DND-41 (cell line): Measurements from ENCODE around the gene PGM1.
A peak's percentile ranks its signal among the peaks of the same experiment; 100 is the strongest.

Experiments used
- ATAC-seq: fragments of 200-7000 bp; cut with Tn5 transposase; 3 replicates; pipeline ENCODE4 v1.9.1; 2021; ENCODE audit warnings: low read depth; ENCODE audit not compliant: insufficient read depth
- DNase-seq: peaks from one replicate; pipeline ENCODE4 v3.0.0-alpha.2; 2020
- H2AFZ ChIP-seq: 2 replicates; pipeline ENCODE4 v1.6.0; 2012; ENCODE audit warnings: low read depth, low read length
- H3K27ac ChIP-seq: 2 replicates; pipeline ENCODE4 v1.5.1; 2012; ENCODE audit warnings: low read length, inconsistent platforms
- H3K27me3 ChIP-seq: fragments of 200-600 bp; sonication (generic); 2 replicates; pipeline ENCODE4 v1.6.0; 2012; ENCODE audit warnings: low read length, mild to moderate bottlenecking, inconsistent platforms; ENCODE audit not compliant: insufficient read depth, poor library complexity
- H3K36me3 ChIP-seq: 2 replicates; pipeline ENCODE4 v1.5.1; 2012; ENCODE audit warnings: low read length, inconsistent platforms; ENCODE audit not compliant: insufficient read depth
- H3K4me1 ChIP-seq: 2 replicates; pipeline ENCODE4 v1.5.1; 2012; ENCODE audit warnings: mild to moderate bottlenecking, low read length; ENCODE audit not compliant: insufficient read depth
- H3K4me2 ChIP-seq: 2 replicates; pipeline ENCODE4 v1.6.0; 2012; ENCODE audit warnings: mild to moderate bottlenecking, moderate library complexity, low read length, inconsistent platforms; ENCODE audit not compliant: insufficient read depth
- H3K4me3 ChIP-seq, 2 experiments: fragments of 200-600 bp in 1 of 2; shearing (Covaris generic) in 1 of 2; 2 replicates each; pipeline ENCODE4 v1.5.1; 2012 to 2016; ENCODE audit warnings: inconsistent platforms in 2 of 2, low read length in 2 of 2, mild to moderate bottlenecking in 2 of 2, low read depth in 1 of 2, moderate library complexity in 1 of 2
- H3K79me2 ChIP-seq: 2 replicates; pipeline ENCODE4 v1.6.0; 2012; ENCODE audit warnings: low read length, inconsistent platforms; ENCODE audit not compliant: insufficient read depth
- H3K9ac ChIP-seq: 2 replicates; pipeline ENCODE4 v1.6.0; 2012; ENCODE audit warnings: low read depth, mild to moderate bottlenecking, inconsistent platforms, low read length, moderate library complexity
- H3K9me3 ChIP-seq: 2 replicates; pipeline ENCODE4 v1.5.1; 2012; ENCODE audit warnings: low read length, moderate library complexity, mild to moderate bottlenecking, inconsistent platforms; ENCODE audit not compliant: insufficient read depth, severe bottlenecking
- H4K20me1 ChIP-seq: 2 replicates; pipeline ENCODE4 v1.6.0; 2012; ENCODE audit warnings: low read length; ENCODE audit not compliant: insufficient read depth
- EZH2 ChIP-seq: IDR thresholded peaks from 3 replicates; pipeline ENCODE4 v1.6.1; 2012; ENCODE audit warnings: borderline replicate concordance, low read depth, mild to moderate bottlenecking, moderate library complexity, low read length, inconsistent platforms; ENCODE audit not compliant: severe bottlenecking
- TF ChIP-seq, protein P1 (sequence below): IDR thresholded peaks from 2 replicates; pipeline ENCODE4 v1.5.1; 2012; ENCODE audit warnings: borderline replicate concordance, low read length, moderate library complexity, mild to moderate bottlenecking; ENCODE audit not compliant: poor library complexity, severe bottlenecking; ENCODE audit errors: extremely low read depth

Gene PGM1

DNA sequence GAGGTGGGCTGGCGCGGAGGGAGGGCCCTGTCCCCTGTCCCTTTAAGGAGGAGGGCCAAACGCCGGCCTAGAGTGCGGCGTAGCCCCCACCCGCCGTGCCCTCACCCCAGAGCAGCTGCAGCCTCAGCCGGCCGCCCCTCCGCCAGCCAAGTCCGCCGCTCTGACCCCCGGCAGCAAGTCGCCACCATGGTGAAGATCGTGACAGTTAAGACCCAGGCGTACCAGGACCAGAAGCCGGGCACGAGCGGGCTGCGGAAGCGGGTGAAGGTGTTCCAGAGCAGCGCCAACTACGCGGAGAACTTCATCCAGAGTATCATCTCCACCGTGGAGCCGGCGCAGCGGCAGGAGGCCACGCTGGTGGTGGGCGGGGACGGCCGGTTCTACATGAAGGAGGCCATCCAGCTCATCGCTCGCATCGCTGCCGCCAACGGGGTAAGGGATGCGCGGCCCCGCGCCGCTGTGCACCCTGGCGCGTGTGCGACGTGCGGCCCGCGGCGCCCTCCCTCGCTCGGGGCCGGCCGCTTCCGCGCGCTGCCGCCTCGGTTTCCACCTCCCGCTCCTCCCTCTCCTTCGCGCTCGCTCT is at the start of gene PGM1:
TSS of gene PGM1 (plus strand) at position 109 of the 583 bp plus-strand sequence. CDS start at position 187, 78 bp downstream.
- H3K4me3 ChIP-seq, result peak within 1 kb of the TSS; percentile 35 to 99
- H3K4me1 ChIP-seq, result peaks cover 32% of the 10 kb centered on the region
- H3K27ac ChIP-seq, result peak within 1 kb of the TSS; percentile 55
- peak within 1 kb of the TSS; percentile 81 for H3K4me2 ChIP-seq
- peaks cover 13% of the 10 kb centered on the region for H3K79me2 ChIP-seq
- H2AFZ ChIP-seq, result peak within 1 kb of the TSS; percentile 77
- peaks cover 3% of the 10 kb centered on the region; the same call in 1 of the 2 replicates for H4K20me1 ChIP-seq
- H3K27me3 ChIP-seq, result no peaks in the 10 kb centered on the region
- no peaks in the 10 kb centered on the region for H3K9me3 ChIP-seq
- TF ChIP-seq EZH2, result no peak
- TF ChIP-seq, protein P1, sequence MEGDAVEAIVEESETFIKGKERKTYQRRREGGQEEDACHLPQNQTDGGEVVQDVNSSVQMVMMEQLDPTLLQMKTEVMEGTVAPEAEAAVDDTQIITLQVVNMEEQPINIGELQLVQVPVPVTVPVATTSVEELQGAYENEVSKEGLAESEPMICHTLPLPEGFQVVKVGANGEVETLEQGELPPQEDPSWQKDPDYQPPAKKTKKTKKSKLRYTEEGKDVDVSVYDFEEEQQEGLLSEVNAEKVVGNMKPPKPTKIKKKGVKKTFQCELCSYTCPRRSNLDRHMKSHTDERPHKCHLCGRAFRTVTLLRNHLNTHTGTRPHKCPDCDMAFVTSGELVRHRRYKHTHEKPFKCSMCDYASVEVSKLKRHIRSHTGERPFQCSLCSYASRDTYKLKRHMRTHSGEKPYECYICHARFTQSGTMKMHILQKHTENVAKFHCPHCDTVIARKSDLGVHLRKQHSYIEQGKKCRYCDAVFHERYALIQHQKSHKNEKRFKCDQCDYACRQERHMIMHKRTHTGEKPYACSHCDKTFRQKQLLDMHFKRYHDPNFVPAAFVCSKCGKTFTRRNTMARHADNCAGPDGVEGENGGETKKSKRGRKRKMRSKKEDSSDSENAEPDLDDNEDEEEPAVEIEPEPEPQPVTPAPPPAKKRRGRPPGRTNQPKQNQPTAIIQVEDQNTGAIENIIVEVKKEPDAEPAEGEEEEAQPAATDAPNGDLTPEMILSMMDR, result no peak
- ATAC-seq, result peak; percentile 80
- DNase-seq, result peak; percentile 76
- H3K9ac ChIP-seq, result peak within 1 kb of the TSS; percentile 64
- no peaks in the 10 kb centered on the region; the same call in 1 of the 2 replicates for H3K36me3 ChIP-seq

DNA sequence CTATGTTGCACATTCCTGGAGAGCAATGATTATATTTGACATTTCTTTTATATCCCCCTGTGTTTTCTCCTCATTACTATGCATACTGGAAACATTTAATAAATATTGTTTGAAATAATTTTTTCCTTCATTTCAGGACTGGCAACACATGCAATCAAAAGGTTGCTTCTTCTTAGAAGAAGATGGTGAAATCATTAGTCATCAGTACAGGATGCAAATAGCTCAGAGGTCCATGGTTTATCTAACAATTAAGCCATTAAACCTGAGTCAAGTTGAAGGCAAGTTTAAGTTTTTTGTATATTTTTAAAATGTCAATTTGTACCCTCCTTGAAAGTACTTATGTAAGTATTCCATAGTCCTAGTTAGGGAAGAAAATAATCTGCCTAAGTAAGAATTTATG is 47.4 kb upstream of the PGM1 start:
- DNase-seq, result no peak
- Histone ChIP-seq H3K9ac (no peak overlapping the region), H4K20me1 (no peaks in the 10 kb centered on the region), H3K4me2 (no peak overlapping the region), H3K79me2 (no peaks in the 10 kb centered on the region), H3K27me3 (no peaks in the 10 kb centered on the region), H3K36me3 (peaks cover 2% of the 10 kb centered on the region; the same call in 1 of the 2 replicates), H2AFZ (no peak overlapping the region), H3K4me1 (no peaks in the 10 kb centered on the region), H3K4me3 (no peak overlapping the region), H3K9me3 (no peaks in the 10 kb centered on the region), H3K27ac (no peak overlapping the region)
- ATAC-seq, result no peak
- no peak for TF ChIP-seq EZH2

GRCh38 chr1:63547621-63548294 is 45.5 kb upstream of the PGM1 start:
- no peak for DNase-seq
- ATAC-seq, result no peak
- Histone ChIP-seq H3K36me3 (peaks cover 2% of the 10 kb centered on the region; the same call in 1 of the 2 replicates), H3K27me3 (no peaks in the 10 kb centered on the region), H3K4me2 (no peak overlapping the region), H3K79me2 (no peaks in the 10 kb centered on the region), H3K4me3 (no peak overlapping the region), H3K4me1 (no peaks in the 10 kb centered on the region), H3K27ac (no peak overlapping the region), H2AFZ (no peak overlapping the region), H3K9ac (no peak overlapping the region), H3K9me3 (no peaks in the 10 kb centered on the region), H4K20me1 (no peaks in the 10 kb centered on the region)
- no peak for TF ChIP-seq EZH2
- TF ChIP-seq, protein P1, result no peak

DNA sequence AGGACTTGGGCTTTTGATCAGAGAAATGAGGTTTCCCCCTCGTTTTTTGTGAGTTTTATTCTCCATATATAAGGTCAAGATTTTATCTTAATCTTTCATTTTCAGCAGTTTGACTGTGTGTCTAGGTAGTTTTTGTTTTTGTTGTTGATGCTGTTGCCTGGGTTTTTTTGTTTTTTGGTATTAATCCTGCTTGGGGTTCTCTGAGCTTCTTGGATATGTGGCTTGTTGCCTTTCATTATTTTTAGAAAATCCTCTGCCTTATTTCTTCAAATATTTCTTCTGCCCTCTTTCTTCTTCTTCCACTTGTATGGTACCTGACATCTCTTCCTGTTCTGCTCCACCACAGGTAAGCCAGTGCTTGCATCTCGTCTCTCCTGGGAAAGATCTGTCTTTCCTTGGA is 44.9 kb upstream of the PGM1 start:
- no peak overlapping the region for H3K9ac ChIP-seq
- H3K79me2 ChIP-seq, result no peaks in the 10 kb centered on the region
- H4K20me1 ChIP-seq, result no peaks in the 10 kb centered on the region
- no peak overlapping the region for H3K27ac ChIP-seq
- no peaks in the 10 kb centered on the region for H3K9me3 ChIP-seq
- peaks cover 2% of the 10 kb centered on the region; the same call in 1 of the 2 replicates for H3K36me3 ChIP-seq
- H2AFZ ChIP-seq, result no peak overlapping the region
- no peak overlapping the region for H3K4me3 ChIP-seq
- H3K4me1 ChIP-seq, result no peaks in the 10 kb centered on the region
- H3K4me2 ChIP-seq, result no peak overlapping the region
- no peaks in the 10 kb centered on the region for H3K27me3 ChIP-seq
- ATAC-seq (no peak), DNase-seq (no peak)
- TF ChIP-seq, protein P1, result no peak
- TF ChIP-seq EZH2, result no peak
